GM21515 (cell line): ENCODE measurements around the gene TRHDE.

Source experiments
- ATAC-seq: cut with Tn5 transposase; IDR thresholded peaks from one replicate; pipeline ENCODE4 v1.9.1; 2021; ENCODE audit not compliant: unreplicated experiment

Gene TRHDE

GRCh38 chr12:72272091-72272661, at the start of gene TRHDE:
Gene TRHDE (plus strand): TSS chr12:72272370. CDS start chr12:72272644, 274 bp downstream.
- no peak for ATAC-seq

- ATAC-seq = no peak
Observed at GRCh38 chr12:72226510-72226909, 45.7 kb upstream of the TRHDE start.

GRCh38 chr12:72228424-72228823, 43.7 kb upstream of the TRHDE start:
- ATAC-seq = no peak

- ATAC-seq = no peak
Observed at GRCh38 chr12:72230589-72230988, 41.6 kb upstream of the TRHDE start.

- ATAC-seq = no peak
Observed at GRCh38 chr12:72234886-72235285, 37.3 kb upstream of the TRHDE start.

- ATAC-seq = no peak
Observed at GRCh38 chr12:72236071-72236705, 36.0 kb upstream of the TRHDE start.

- ATAC-seq = no peak
Observed at GRCh38 chr12:72241552-72241951, 30.6 kb upstream of the TRHDE start.

- no peak for ATAC-seq
Observed at GRCh38 chr12:72242946-72243345, 29.2 kb upstream of the TRHDE start.

GRCh38 chr12:72246370-72246769, 25.8 kb upstream of the TRHDE start:
- ATAC-seq = no peak

- no peak for ATAC-seq
Observed at GRCh38 chr12:72250346-72250745, 21.8 kb upstream of the TRHDE start.

GRCh38 chr12:72256725-72257124, 15.4 kb upstream of the TRHDE start:
- ATAC-seq = no peak

- no peak for ATAC-seq
Observed at GRCh38 chr12:72261885-72262284, 10.3 kb upstream of the TRHDE start.

- ATAC-seq = no peak
Observed at GRCh38 chr12:72264548-72265175, 7.5 kb upstream of the TRHDE start.

GRCh38 chr12:72267974-72268373, 4.2 kb upstream of the TRHDE start:
- no peak for ATAC-seq

GRCh38 chr12:72268386-72268785, 3.8 kb upstream of the TRHDE start:
- no peak for ATAC-seq

GRCh38 chr12:72269491-72269890, 2.7 kb upstream of the TRHDE start:
- no peak for ATAC-seq

- no peak for ATAC-seq
Observed at GRCh38 chr12:72270246-72270645, 1.9 kb upstream of the TRHDE start.

- no peak for ATAC-seq
Observed at GRCh38 chr12:72270961-72271360, 1.2 kb upstream of the TRHDE start.

GRCh38 chr12:72271451-72272090, 599 bp upstream of the TRHDE start:
- ATAC-seq = no peak

- ATAC-seq = no peak
Observed at GRCh38 chr12:72272731-72273498, 745 bp downstream of the TRHDE start.

- ATAC-seq = no peak
Observed at GRCh38 chr12:72273499-72273837, 1.3 kb downstream of the TRHDE start.
